ENCODE data around the gene PCDHA1. TPM values are rescaled to one million over a fixed set of nuclear protein-coding genes. Genes with fewer than 3 reads are reported as not detected.

PCDHA1 gene
- polyA plus RNA-seq, 1 donor (not counting 4 experiments of a cell fraction or from before 2014, with no cell fraction given): 0.03 TPM

- no peak for DNase-seq (ENCODE audit: low read depth, low spot score)
- TF ChIP-seq EZH2 (IDR thresholded peaks at IDR 0.05; ENCODE audit: low read length): no peak
- no peak for TF ChIP-seq CTCF (optimal IDR thresholded peaks at IDR 0.05 in 1 of 3, IDR thresholded peaks at IDR 0.05 in 1 of 3, conservative IDR thresholded peaks at IDR 0.05 in 1 of 3; ENCODE audit: extremely low read depth in 1 of 3, insufficient read depth in 2 of 3, low read length in 3 of 3)
Observed at GRCh38 chr5:140883373-140883772, 97.4 kb downstream of the PCDHA1 start.

DNA sequence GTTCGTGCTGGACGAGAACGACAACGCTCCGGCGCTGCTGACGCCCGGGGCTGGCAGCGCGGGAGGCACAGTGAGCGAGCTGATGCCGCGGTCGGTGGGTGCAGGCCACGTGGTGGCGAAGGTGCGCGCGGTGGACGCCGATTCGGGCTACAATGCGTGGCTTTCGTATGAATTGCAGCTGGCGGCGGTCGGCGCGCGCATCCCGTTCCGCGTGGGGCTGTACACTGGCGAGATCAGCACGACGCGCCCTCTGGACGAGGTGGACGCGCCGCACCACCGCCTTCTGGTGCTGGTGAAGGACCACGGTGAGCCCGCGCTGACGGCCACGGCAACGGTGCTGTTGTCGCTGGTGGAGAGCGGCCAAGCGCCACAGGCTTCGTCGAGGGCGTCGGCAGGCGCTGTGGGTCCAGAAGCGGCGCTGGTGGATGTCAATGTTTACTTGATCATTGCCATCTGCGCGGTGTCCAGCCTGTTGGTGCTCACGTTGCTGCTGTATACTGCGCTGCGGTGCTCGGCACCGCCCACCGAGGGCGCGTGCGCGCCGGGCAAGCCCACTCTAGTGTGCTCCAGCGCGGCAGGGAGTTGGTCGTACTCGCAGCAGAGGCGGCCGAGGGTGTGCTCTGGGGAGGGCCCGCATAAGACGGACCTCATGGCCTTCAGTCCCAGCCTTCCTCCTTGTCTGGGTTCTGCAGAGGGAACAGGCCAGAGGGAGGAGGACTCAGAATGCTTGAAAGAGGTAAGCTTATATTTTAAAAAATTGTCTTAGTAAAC, 98.2 kb downstream of the PCDHA1 start:
- dilution Hi-C loops (cut with MboI; ENCODE audit: extremely low pct_ligation_motif_present, low sequenced_read_pairs): no loop called here
- H4K20me1 ChIP-seq (ENCODE audit: control insufficient read depth, extremely low read depth, insufficient read depth, low read length): no peaks in the 10 kb centered on the region
- no peak overlapping the region for H2AFZ ChIP-seq (ENCODE audit: control insufficient read depth, low read length)
- no peak overlapping the region for H3K4me2 ChIP-seq (ENCODE audit: control insufficient read depth, extremely low read depth, insufficient read depth, low read depth, low read length)
- TF ChIP-seq EZH2 (IDR thresholded peaks at IDR 0.05; ENCODE audit: low read length): no peak
- no peak for TF ChIP-seq CTCF (optimal IDR thresholded peaks at IDR 0.05 in 1 of 3, IDR thresholded peaks at IDR 0.05 in 1 of 3, conservative IDR thresholded peaks at IDR 0.05 in 1 of 3; ENCODE audit: extremely low read depth in 1 of 3, insufficient read depth in 2 of 3, low read length in 3 of 3)
- FAIRE-seq: no peak
- DNase-seq (ENCODE audit: low read depth, low spot score): no peak
- H3K9me1 ChIP-seq (ENCODE audit: control insufficient read depth, extremely low read depth, insufficient read depth, low read length): no peaks in the 10 kb centered on the region
- H3K4me3 ChIP-seq (ENCODE audit: control insufficient read depth in 2 of 3, extremely low read depth in 1 of 3, insufficient read depth in 2 of 3, low read depth in 1 of 3, low read length in 3 of 3): no peak overlapping the region
- no peaks in the 10 kb centered on the region for H3K79me2 ChIP-seq (ENCODE audit: control insufficient read depth, insufficient read depth, low read length)
- no peaks in the 10 kb centered on the region for H3K36me3 ChIP-seq (ENCODE audit: control insufficient read depth in 2 of 2, extremely low read depth in 1 of 2, insufficient read depth in 2 of 2, low read length in 2 of 2)
- H3K27me3 ChIP-seq (ENCODE audit: control insufficient read depth, extremely low read depth, insufficient read depth, low read length): no peaks in the 10 kb centered on the region
- no peak overlapping the region for H3K27ac ChIP-seq (ENCODE audit: control insufficient read depth, insufficient read depth, low read length)
- H3K9me3 ChIP-seq (ENCODE audit: control insufficient read depth, low read depth, low read length): peaks cover 13% of the 10 kb centered on the region
- no peaks in the 10 kb centered on the region for H3K4me1 ChIP-seq (ENCODE audit: control insufficient read depth, extremely low read depth, insufficient read depth, low read length)
- no peak overlapping the region for H3K9ac ChIP-seq (ENCODE audit: control insufficient read depth, extremely low read depth, insufficient read depth, low read length)

More at GRCh38 chr5:140883373-140883772, 97.4 kb downstream of the PCDHA1 start:
- H3K9me3 ChIP-seq (ENCODE audit: control insufficient read depth, low read depth, low read length): peaks cover 13% of the 10 kb centered on the region
- no peaks in the 10 kb centered on the region for H3K4me1 ChIP-seq (ENCODE audit: control insufficient read depth, extremely low read depth, insufficient read depth, low read length)
- H3K79me2 ChIP-seq (ENCODE audit: control insufficient read depth, insufficient read depth, low read length): no peaks in the 10 kb centered on the region
- no peak for FAIRE-seq
- H4K20me1 ChIP-seq (ENCODE audit: control insufficient read depth, extremely low read depth, insufficient read depth, low read length): no peaks in the 10 kb centered on the region
- no peak overlapping the region for H3K4me2 ChIP-seq (ENCODE audit: control insufficient read depth, extremely low read depth, insufficient read depth, low read depth, low read length)
- no peaks in the 10 kb centered on the region for H3K36me3 ChIP-seq (ENCODE audit: control insufficient read depth in 2 of 2, extremely low read depth in 1 of 2, insufficient read depth in 2 of 2, low read length in 2 of 2)
- no peak overlapping the region for H2AFZ ChIP-seq (ENCODE audit: control insufficient read depth, low read length)
- no peaks in the 10 kb centered on the region for H3K9me1 ChIP-seq (ENCODE audit: control insufficient read depth, extremely low read depth, insufficient read depth, low read length)
- H3K9ac ChIP-seq (ENCODE audit: control insufficient read depth, extremely low read depth, insufficient read depth, low read length): no peak overlapping the region
- H3K27ac ChIP-seq (ENCODE audit: control insufficient read depth, insufficient read depth, low read length): no peak overlapping the region
- no peak overlapping the region for H3K4me3 ChIP-seq (ENCODE audit: control insufficient read depth in 2 of 3, extremely low read depth in 1 of 3, insufficient read depth in 2 of 3, low read depth in 1 of 3, low read length in 3 of 3)
- H3K27me3 ChIP-seq (ENCODE audit: control insufficient read depth, extremely low read depth, insufficient read depth, low read length): no peaks in the 10 kb centered on the region
- dilution Hi-C loops (cut with MboI; ENCODE audit: extremely low pct_ligation_motif_present, low sequenced_read_pairs): no loop called here
